ENCODE results near the gene LPA. TPM values are rescaled to one million over a fixed set of nuclear protein-coding genes. Genes with fewer than 3 reads are reported as not detected.
A peak's percentile ranks its signal among the peaks of the same experiment; 100 is the strongest.
"Not testable (repeated sequence)": the region's sequence is repeated elsewhere in the genome, so short reads cannot be mapped to it uniquely, and the experiment has no call there.

Gene LPA
- total and polyA plus RNA-seq, 2 donors: 0.05 to 0.14 TPM

GRCh38 chr6:160532315-160532714 lies 131.8 kb downstream of the LPA start:
- 85% methylated on average over 4 of the region's 4 CpGs for whole genome bisulfite sequencing
- no peaks in the 10 kb centered on the region for H3K9me3 ChIP-seq (ENCODE audit: control insufficient read depth in 2 of 2, insufficient read depth in 1 of 2, low read length in 1 of 2)
- no peaks in the 10 kb centered on the region for H3K36me3 ChIP-seq (ENCODE audit: control insufficient read depth in 2 of 2, insufficient read depth in 2 of 2, low read length in 1 of 2)
- no peak for DNase-seq (ENCODE audit: low read depth in 6 of 9, low spot score in 9 of 9)
- H3K27me3 ChIP-seq (ENCODE audit: control insufficient read depth in 2 of 2, insufficient read depth in 1 of 2, low read length in 1 of 2): no peaks in the 10 kb centered on the region
- H3K27ac ChIP-seq (ENCODE audit: low read depth in 1 of 2, low read length in 1 of 2): no peak overlapping the region
- no peaks in the 10 kb centered on the region for H3K4me1 ChIP-seq (ENCODE audit: control insufficient read depth in 2 of 2, insufficient read depth in 2 of 2, low read length in 2 of 2)
- H3K4me3 ChIP-seq (ENCODE audit: low read length in 2 of 2): no peak overlapping the region

GRCh38 chr6:160531826-160532225 lies 132.2 kb downstream of the LPA start:
- no peak overlapping the region for H3K27ac ChIP-seq (ENCODE audit: low read depth in 1 of 2, low read length in 1 of 2)
- no peak for DNase-seq (ENCODE audit: low read depth in 6 of 9, low spot score in 9 of 9)
- no peaks in the 10 kb centered on the region for H3K36me3 ChIP-seq (ENCODE audit: control insufficient read depth in 2 of 2, insufficient read depth in 2 of 2, low read length in 1 of 2)
- WGBS: 91% methylated on average over 2 of the region's 2 CpGs
- H3K9me3 ChIP-seq (ENCODE audit: control insufficient read depth in 2 of 2, insufficient read depth in 1 of 2, low read length in 1 of 2): no peaks in the 10 kb centered on the region
- no peak overlapping the region for H3K4me3 ChIP-seq (ENCODE audit: low read length in 2 of 2)
- no peaks in the 10 kb centered on the region for H3K27me3 ChIP-seq (ENCODE audit: control insufficient read depth in 2 of 2, insufficient read depth in 1 of 2, low read length in 1 of 2)
- no peaks in the 10 kb centered on the region for H3K4me1 ChIP-seq (ENCODE audit: control insufficient read depth in 2 of 2, insufficient read depth in 2 of 2, low read length in 2 of 2)

GRCh38 chr6:160529524-160529923 lies 134.6 kb downstream of the LPA start:
- H3K9me3 ChIP-seq (ENCODE audit: control insufficient read depth in 2 of 2, insufficient read depth in 1 of 2, low read length in 1 of 2); H3K27me3 ChIP-seq (ENCODE audit: control insufficient read depth in 2 of 2, insufficient read depth in 1 of 2, low read length in 1 of 2); H3K27ac ChIP-seq (ENCODE audit: low read depth in 1 of 2, low read length in 1 of 2); H3K36me3 ChIP-seq (ENCODE audit: control insufficient read depth in 2 of 2, insufficient read depth in 2 of 2, low read length in 1 of 2); H3K4me1 ChIP-seq (ENCODE audit: control insufficient read depth in 2 of 2, insufficient read depth in 2 of 2, low read length in 2 of 2); H3K4me3 ChIP-seq (ENCODE audit: low read length in 2 of 2); DNase-seq (ENCODE audit: low read depth in 6 of 9, low spot score in 9 of 9): not testable (repeated sequence)
- 92% methylated on average over 5 of the region's 5 CpGs for WGBS

- WGBS: 99% methylated on average over 5 of the region's 5 CpGs
- H3K4me1 ChIP-seq (ENCODE audit: control insufficient read depth in 2 of 2, insufficient read depth in 2 of 2, low read length in 2 of 2): peaks cover 2 to 3% of the 10 kb centered on the region in 2 donors
- no peak overlapping the region for H3K27ac ChIP-seq (ENCODE audit: low read depth in 1 of 2, low read length in 1 of 2)
- no peaks in the 10 kb centered on the region for H3K36me3 ChIP-seq (ENCODE audit: control insufficient read depth in 2 of 2, insufficient read depth in 2 of 2, low read length in 1 of 2)
- H3K27me3 ChIP-seq (ENCODE audit: control insufficient read depth in 2 of 2, insufficient read depth in 1 of 2, low read length in 1 of 2): peaks cover 0 to 27% of the 10 kb centered on the region in 2 donors
- no peaks in the 10 kb centered on the region for H3K9me3 ChIP-seq (ENCODE audit: control insufficient read depth in 2 of 2, insufficient read depth in 1 of 2, low read length in 1 of 2)
- H3K4me3 ChIP-seq (ENCODE audit: low read length in 2 of 2): no peak overlapping the region
- DNase-seq (ENCODE audit: low read depth in 6 of 9, low spot score in 9 of 9): no peak
Observed at GRCh38 chr6:160523223-160523622, 140.9 kb downstream of the LPA start.

- Histone ChIP-seq H3K4me1 (ENCODE audit: control insufficient read depth in 2 of 2, insufficient read depth in 2 of 2, low read length in 2 of 2) (peaks cover 2 to 3% of the 10 kb centered on the region in 2 donors), H3K27ac (ENCODE audit: low read depth in 1 of 2, low read length in 1 of 2) (peak overlapping the region in 1 of 2 donors; percentile 36), H3K36me3 (ENCODE audit: control insufficient read depth in 2 of 2, insufficient read depth in 2 of 2, low read length in 1 of 2) (no peaks in the 10 kb centered on the region), H3K4me3 (ENCODE audit: low read length in 2 of 2) (peak overlapping the region; percentile 42 to 63), H3K9me3 (ENCODE audit: control insufficient read depth in 2 of 2, insufficient read depth in 1 of 2, low read length in 1 of 2) (no peaks in the 10 kb centered on the region), H3K27me3 (ENCODE audit: control insufficient read depth in 2 of 2, insufficient read depth in 1 of 2, low read length in 1 of 2) (peaks cover 0 to 27% of the 10 kb centered on the region in 2 donors)
- peak in 7 of 9 donors; percentile 9 to 66 (median 38) for DNase-seq (ENCODE audit: low read depth in 6 of 9, low spot score in 9 of 9)
- under 1% methylated on average over 73 of the region's 73 CpGs for WGBS
Observed at GRCh38 chr6:160520043-160520904, 143.8 kb downstream of the LPA start.

GRCh38 chr6:160519603-160520042 lies 144.5 kb downstream of the LPA start:
- Histone ChIP-seq H3K4me1 (ENCODE audit: control insufficient read depth in 2 of 2, insufficient read depth in 2 of 2, low read length in 2 of 2) (peaks cover 2 to 3% of the 10 kb centered on the region in 2 donors), H3K4me3 (ENCODE audit: low read length in 2 of 2) (peak overlapping the region; percentile 42 to 63), H3K27ac (ENCODE audit: low read depth in 1 of 2, low read length in 1 of 2) (no peak overlapping the region), H3K9me3 (ENCODE audit: control insufficient read depth in 2 of 2, insufficient read depth in 1 of 2, low read length in 1 of 2) (no peaks in the 10 kb centered on the region), H3K27me3 (ENCODE audit: control insufficient read depth in 2 of 2, insufficient read depth in 1 of 2, low read length in 1 of 2) (peaks cover 0 to 27% of the 10 kb centered on the region in 2 donors), H3K36me3 (ENCODE audit: control insufficient read depth in 2 of 2, insufficient read depth in 2 of 2, low read length in 1 of 2) (no peaks in the 10 kb centered on the region)
- peak in 3 of 9 donors; percentile 3 to 68 (median 67) for DNase-seq (ENCODE audit: low read depth in 6 of 9, low spot score in 9 of 9)
- 36% methylated on average over 8 of the region's 8 CpGs for WGBS

- 93% methylated on average over 4 of the region's 4 CpGs for WGBS
- H3K9me3 ChIP-seq (ENCODE audit: control insufficient read depth in 2 of 2, insufficient read depth in 1 of 2, low read length in 1 of 2): no peaks in the 10 kb centered on the region
- H3K27ac ChIP-seq (ENCODE audit: low read depth in 1 of 2, low read length in 1 of 2): no peak overlapping the region
- no peaks in the 10 kb centered on the region for H3K36me3 ChIP-seq (ENCODE audit: control insufficient read depth in 2 of 2, insufficient read depth in 2 of 2, low read length in 1 of 2)
- peaks cover 0 to 27% of the 10 kb centered on the region in 2 donors for H3K27me3 ChIP-seq (ENCODE audit: control insufficient read depth in 2 of 2, insufficient read depth in 1 of 2, low read length in 1 of 2)
- no peak for DNase-seq (ENCODE audit: low read depth in 6 of 9, low spot score in 9 of 9)
- peaks cover 2 to 3% of the 10 kb centered on the region in 2 donors for H3K4me1 ChIP-seq (ENCODE audit: control insufficient read depth in 2 of 2, insufficient read depth in 2 of 2, low read length in 2 of 2)
- no peak overlapping the region for H3K4me3 ChIP-seq (ENCODE audit: low read length in 2 of 2)
Observed at GRCh38 chr6:160519133-160519532, 144.9 kb downstream of the LPA start.

- no peak overlapping the region for H3K4me3 ChIP-seq (ENCODE audit: low read length in 2 of 2)
- 86% methylated on average over 3 of the region's 3 CpGs for WGBS
- no peaks in the 10 kb centered on the region for H3K27me3 ChIP-seq (ENCODE audit: control insufficient read depth in 2 of 2, insufficient read depth in 1 of 2, low read length in 1 of 2)
- no peaks in the 10 kb centered on the region for H3K36me3 ChIP-seq (ENCODE audit: control insufficient read depth in 2 of 2, insufficient read depth in 2 of 2, low read length in 1 of 2)
- H3K9me3 ChIP-seq (ENCODE audit: control insufficient read depth in 2 of 2, insufficient read depth in 1 of 2, low read length in 1 of 2): no peaks in the 10 kb centered on the region
- DNase-seq (ENCODE audit: low read depth in 6 of 9, low spot score in 9 of 9): no peak
- H3K4me1 ChIP-seq (ENCODE audit: control insufficient read depth in 2 of 2, insufficient read depth in 2 of 2, low read length in 2 of 2): no peaks in the 10 kb centered on the region
- no peak overlapping the region for H3K27ac ChIP-seq (ENCODE audit: low read depth in 1 of 2, low read length in 1 of 2)
Observed at GRCh38 chr6:160513836-160514235, 150.2 kb downstream of the LPA start.

GRCh38 chr6:160510976-160511617 lies 153.0 kb downstream of the LPA start:
- Histone ChIP-seq H3K27ac (ENCODE audit: low read depth in 1 of 2, low read length in 1 of 2) (no peak overlapping the region), H3K9me3 (ENCODE audit: control insufficient read depth in 2 of 2, insufficient read depth in 1 of 2, low read length in 1 of 2) (no peaks in the 10 kb centered on the region), H3K36me3 (ENCODE audit: control insufficient read depth in 2 of 2, insufficient read depth in 2 of 2, low read length in 1 of 2) (no peaks in the 10 kb centered on the region), H3K27me3 (ENCODE audit: control insufficient read depth in 2 of 2, insufficient read depth in 1 of 2, low read length in 1 of 2) (no peaks in the 10 kb centered on the region), H3K4me1 (ENCODE audit: control insufficient read depth in 2 of 2, insufficient read depth in 2 of 2, low read length in 2 of 2) (no peaks in the 10 kb centered on the region), H3K4me3 (ENCODE audit: low read length in 2 of 2) (no peak overlapping the region)
- 96% methylated on average over 4 of the region's 4 CpGs for WGBS
- no peak for DNase-seq (ENCODE audit: low read depth in 6 of 9, low spot score in 9 of 9)

All from thymus (tissue), 11 donors.